ENCODE measurements around the gene KRT17. TPM values are rescaled to one million over a fixed set of nuclear protein-coding genes. Genes with fewer than 3 reads are reported as not detected.

The KRT17 gene
- 0.22 and 0.46 TPM in 2 replicates for total RNA-seq
- long read RNA-seq = 0 reads

DNA sequence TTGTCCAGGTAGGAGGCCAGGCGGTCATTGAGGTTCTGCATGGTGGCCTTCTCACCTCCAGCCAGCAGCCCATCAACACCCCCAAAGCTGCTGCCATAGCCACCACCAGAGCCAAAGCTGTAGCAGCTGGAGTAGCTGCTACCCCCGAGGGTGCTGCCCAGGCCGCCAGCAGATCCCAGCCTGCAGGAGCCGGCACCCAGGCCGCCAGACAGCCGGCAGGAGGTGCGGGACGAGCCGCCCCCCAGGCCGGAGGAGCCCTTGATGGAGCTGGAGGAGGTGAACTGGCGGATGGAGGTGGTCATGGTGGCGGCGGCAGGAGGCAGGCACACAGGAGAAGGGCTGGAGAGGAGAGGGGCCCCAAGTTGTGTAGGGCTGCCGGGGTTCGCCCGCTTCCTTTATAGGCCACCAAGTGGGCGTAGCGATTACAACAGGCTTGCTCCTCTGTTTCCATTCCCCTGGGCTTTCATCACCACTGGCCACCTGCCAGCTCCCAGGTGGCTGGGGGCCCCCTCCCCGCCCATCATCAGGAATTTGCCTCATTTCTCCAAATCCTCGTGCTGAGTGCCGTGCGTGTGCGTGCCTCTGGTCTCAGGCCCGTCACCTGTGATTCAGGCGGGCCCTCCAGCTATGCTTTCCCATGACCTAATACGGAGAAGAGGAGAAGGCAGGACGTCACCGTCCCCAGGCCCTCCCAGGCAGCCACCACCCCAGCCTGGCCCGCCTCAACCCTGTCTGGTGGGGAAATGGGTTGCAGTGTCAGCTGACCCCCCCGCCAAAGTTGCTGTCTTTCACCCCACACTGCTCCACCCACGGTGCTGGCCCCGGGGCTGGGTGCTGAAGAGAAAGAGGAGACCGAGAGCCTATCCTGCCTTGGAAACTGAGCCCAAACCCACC, at the start of gene KRT17:
Gene KRT17 (minus strand): TSS at position 368 of the 894 bp plus-strand sequence. CDS start 66 bp downstream, at position 302.
- TF ChIP-seq, protein P1, sequence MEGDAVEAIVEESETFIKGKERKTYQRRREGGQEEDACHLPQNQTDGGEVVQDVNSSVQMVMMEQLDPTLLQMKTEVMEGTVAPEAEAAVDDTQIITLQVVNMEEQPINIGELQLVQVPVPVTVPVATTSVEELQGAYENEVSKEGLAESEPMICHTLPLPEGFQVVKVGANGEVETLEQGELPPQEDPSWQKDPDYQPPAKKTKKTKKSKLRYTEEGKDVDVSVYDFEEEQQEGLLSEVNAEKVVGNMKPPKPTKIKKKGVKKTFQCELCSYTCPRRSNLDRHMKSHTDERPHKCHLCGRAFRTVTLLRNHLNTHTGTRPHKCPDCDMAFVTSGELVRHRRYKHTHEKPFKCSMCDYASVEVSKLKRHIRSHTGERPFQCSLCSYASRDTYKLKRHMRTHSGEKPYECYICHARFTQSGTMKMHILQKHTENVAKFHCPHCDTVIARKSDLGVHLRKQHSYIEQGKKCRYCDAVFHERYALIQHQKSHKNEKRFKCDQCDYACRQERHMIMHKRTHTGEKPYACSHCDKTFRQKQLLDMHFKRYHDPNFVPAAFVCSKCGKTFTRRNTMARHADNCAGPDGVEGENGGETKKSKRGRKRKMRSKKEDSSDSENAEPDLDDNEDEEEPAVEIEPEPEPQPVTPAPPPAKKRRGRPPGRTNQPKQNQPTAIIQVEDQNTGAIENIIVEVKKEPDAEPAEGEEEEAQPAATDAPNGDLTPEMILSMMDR (IDR thresholded peaks at IDR 0.05; ENCODE audit: unreplicated experiment) = no peak
- DNase-seq (ENCODE audit: low spot score, unreplicated experiment) = no peak
- peaks cover 17% of the 10 kb centered on the region for H3K27me3 Mint-ChIP-seq
- H3K4me3 Mint-ChIP-seq (ENCODE audit: low read depth) = no peak within 1 kb of the TSS
- H3K27ac Mint-ChIP-seq = no peak within 1 kb of the TSS
- no peaks in the 10 kb centered on the region for H3K9me3 Mint-ChIP-seq (ENCODE audit: low read depth)
- H3K36me3 Mint-ChIP-seq (ENCODE audit: insufficient read depth) = no peaks in the 10 kb centered on the region
- H3K4me1 Mint-ChIP-seq (ENCODE audit: low read depth) = no peaks in the 10 kb centered on the region

DNA sequence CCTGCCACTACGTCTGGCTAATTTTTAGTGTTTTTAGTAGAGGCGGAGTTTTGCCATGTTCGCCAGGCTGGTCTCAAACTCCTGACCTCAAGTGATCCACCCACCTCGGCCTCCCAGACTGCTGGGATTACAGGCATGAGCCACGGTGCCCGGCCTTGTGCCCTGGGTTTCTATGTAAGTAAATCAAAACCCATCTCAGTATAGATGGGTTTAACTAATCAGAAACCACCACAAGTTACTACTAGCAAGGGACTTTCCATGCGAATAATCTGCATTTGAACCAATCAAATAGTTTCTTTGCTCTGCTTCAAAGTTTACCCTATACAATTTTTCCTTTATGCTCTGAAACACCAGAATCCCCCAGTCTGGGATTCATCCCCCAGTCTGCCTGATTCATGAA, 47.8 kb upstream of the KRT17 start:
- DNase-seq (ENCODE audit: low spot score, unreplicated experiment) = no peak
- Mint-ChIP-seq H3K9me3 (ENCODE audit: low read depth) (peaks cover 3% of the 10 kb centered on the region), H3K27me3 (peaks cover 2% of the 10 kb centered on the region), H3K27ac (no peak overlapping the region), H3K36me3 (ENCODE audit: insufficient read depth) (no peaks in the 10 kb centered on the region), H3K4me1 (ENCODE audit: low read depth) (peaks cover 23% of the 10 kb centered on the region), H3K4me3 (ENCODE audit: low read depth) (no peak overlapping the region)
- TF ChIP-seq, protein P1 (IDR thresholded peaks at IDR 0.05; ENCODE audit: unreplicated experiment) = no peak

DNA sequence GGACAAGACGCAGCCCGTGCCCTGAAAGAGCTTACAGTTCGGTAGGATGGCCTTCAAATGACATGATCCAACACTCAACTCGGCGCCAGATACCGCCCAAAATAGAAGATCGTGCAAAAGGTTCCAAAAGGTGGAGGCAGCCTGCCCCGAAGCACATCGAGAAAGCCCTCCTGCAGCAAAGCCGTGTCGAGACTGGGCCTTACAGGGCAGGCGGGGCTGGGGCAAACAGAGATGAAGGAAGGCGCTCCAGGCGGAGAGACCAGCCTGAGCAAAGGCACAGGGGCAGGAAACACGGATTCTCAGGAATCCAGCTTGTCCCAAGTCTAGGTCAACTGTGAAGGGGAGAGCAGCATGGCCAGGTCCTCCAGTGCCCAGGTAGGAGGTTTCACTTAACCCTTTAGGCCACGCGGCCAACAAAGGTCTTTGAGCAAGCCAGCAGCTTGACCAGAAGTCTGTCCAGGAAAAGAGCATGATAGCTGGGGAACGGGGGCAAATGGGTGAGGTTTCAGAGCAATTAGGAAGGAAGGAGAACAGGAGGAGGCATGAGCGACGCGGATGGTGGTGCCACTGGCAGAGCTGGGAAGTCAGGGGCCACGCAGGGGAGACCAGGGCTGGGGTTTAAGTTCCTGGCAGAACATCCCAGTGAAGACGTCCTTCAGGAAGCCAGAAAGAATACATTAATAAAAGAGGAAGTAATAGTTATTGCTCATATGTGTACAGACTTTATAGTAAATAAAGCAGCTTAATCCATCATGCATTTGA, 43.1 kb upstream of the KRT17 start:
- H3K4me1 Mint-ChIP-seq (ENCODE audit: low read depth) = peaks cover 16% of the 10 kb centered on the region
- H3K27me3 Mint-ChIP-seq = peaks cover 8% of the 10 kb centered on the region
- no peak for DNase-seq (ENCODE audit: low spot score, unreplicated experiment)
- peak overlapping the region; percentile 67 for H3K4me3 Mint-ChIP-seq (ENCODE audit: low read depth)
- TF ChIP-seq, protein P1 (IDR thresholded peaks at IDR 0.05; ENCODE audit: unreplicated experiment) = no peak
- peak overlapping the region; percentile 42 for H3K27ac Mint-ChIP-seq
- H3K36me3 Mint-ChIP-seq (ENCODE audit: insufficient read depth) = no peaks in the 10 kb centered on the region
- H3K9me3 Mint-ChIP-seq (ENCODE audit: low read depth) = no peaks in the 10 kb centered on the region

DNA sequence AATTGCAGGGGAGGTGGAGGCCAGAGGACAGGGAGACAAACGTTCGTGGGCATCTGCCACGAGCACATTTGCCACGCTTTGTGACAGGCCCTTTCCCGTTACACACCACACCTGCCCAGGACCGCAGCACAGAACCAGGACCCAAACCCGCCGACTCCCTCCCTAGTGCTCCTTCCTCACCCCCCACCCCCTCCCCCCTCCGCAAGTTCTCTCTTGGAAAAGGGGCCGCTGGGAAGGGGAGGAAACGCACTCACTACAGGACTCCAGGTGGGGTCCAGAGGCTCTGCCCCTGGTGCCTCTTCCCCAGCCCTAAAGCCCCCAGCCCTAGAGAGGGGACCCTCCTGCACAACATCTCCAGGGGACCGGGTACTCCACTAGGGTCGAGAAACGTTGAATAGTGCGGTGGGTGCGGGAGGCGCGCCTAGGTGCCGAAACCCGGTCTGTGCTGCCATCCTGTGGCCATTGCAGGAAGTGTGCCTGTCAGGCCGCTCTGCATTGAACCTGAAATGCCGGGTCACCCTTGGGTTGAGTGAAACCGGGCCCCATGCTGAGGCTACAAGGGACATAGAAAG, 42.4 kb upstream of the KRT17 start:
- Mint-ChIP-seq H3K4me1 (ENCODE audit: low read depth) (peaks cover 16% of the 10 kb centered on the region), H3K9me3 (ENCODE audit: low read depth) (no peaks in the 10 kb centered on the region), H3K27ac (peak overlapping the region; percentile 42), H3K36me3 (ENCODE audit: insufficient read depth) (no peaks in the 10 kb centered on the region), H3K27me3 (peaks cover 8% of the 10 kb centered on the region), H3K4me3 (ENCODE audit: low read depth) (peak overlapping the region; percentile 67)
- DNase-seq (ENCODE audit: low spot score, unreplicated experiment) = peak; percentile 81
- TF ChIP-seq, protein P1 (IDR thresholded peaks at IDR 0.05; ENCODE audit: unreplicated experiment) = peak; percentile 94

DNA sequence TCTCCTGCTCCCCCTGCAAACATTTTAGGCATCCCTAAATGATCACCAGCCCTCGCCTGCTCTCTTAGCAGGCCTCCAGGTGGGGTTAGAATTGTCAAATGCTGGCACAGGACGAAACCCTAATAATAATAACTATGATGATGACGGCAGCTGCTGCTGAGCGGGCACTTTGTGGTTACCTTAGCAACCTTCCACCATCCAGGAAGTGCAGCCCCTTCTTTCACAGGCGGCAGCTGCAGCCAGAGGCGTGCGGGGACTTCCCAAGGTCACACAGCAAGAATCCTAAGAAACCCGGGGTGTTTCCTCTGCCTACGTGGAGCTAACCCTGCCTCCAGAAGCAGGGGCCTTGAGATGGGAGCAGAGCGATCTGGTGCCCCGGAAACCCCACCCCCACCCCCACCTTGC, 41.9 kb upstream of the KRT17 start:
- no peak for DNase-seq (ENCODE audit: low spot score, unreplicated experiment)
- Mint-ChIP-seq H3K27ac (peak overlapping the region; percentile 92), H3K4me3 (ENCODE audit: low read depth) (peak overlapping the region; percentile 67)

More for the DNA sequence above, 41.9 kb upstream of the KRT17 start:
- H3K36me3 Mint-ChIP-seq (ENCODE audit: insufficient read depth) = no peaks in the 10 kb centered on the region
- TF ChIP-seq, protein P1 (IDR thresholded peaks at IDR 0.05; ENCODE audit: unreplicated experiment) = no peak
- no peaks in the 10 kb centered on the region for H3K9me3 Mint-ChIP-seq (ENCODE audit: low read depth)
- H3K27me3 Mint-ChIP-seq = peaks cover 8% of the 10 kb centered on the region
- H3K4me1 Mint-ChIP-seq (ENCODE audit: low read depth) = peaks cover 16% of the 10 kb centered on the region

Data from progenitor cell of endocrine pancreas (in vitro differentiated cells).